Transverse colon (tissue), 4 donors: ENCODE results near the gene TANGO6. TPM values are rescaled to one million over a fixed set of nuclear protein-coding genes. Genes with fewer than 3 reads are reported as not detected.

Source experiments
- DNase-seq: peaks from one replicate; pipeline ENCODE4 v3.0.0-alpha.2; 2019
- H3K27ac ChIP-seq, 4 donors: fragments of 200-600 bp; sonication (generic); 2 replicates each; pipeline ENCODE4 v1.5.1; 2016 to 2018; ENCODE audit warnings: inconsistent platforms in 4 of 4
- H3K27me3 ChIP-seq: fragments of 200-600 bp; sonication (generic); 2 replicates; pipeline ENCODE4 v1.5.1; 2017; ENCODE audit warnings: inconsistent platforms
- H3K36me3 ChIP-seq, 4 donors: fragments of 200-600 bp; sonication (generic); 2 replicates each; pipeline ENCODE4 v1.5.1; 2017 to 2019; ENCODE audit warnings: inconsistent platforms in 4 of 4
- H3K4me1 ChIP-seq, 4 donors: fragments of 200-600 bp; sonication (generic); 2 replicates each; pipeline ENCODE4 v1.5.1; 2017 to 2020; ENCODE audit warnings: inconsistent platforms in 4 of 4
- H3K4me3 ChIP-seq, 4 donors: fragments of 200-600 bp; sonication (generic); 1 replicate in 1 of 4; 2 replicates in 3 of 4; pipeline versions ENCODE4 v1.5.1 to v1.6.1; 2017 to 2019; ENCODE audit warnings: inconsistent platforms in 4 of 4
- H3K9me3 ChIP-seq, 2 donors: fragments of 200-600 bp; sonication (generic); 2 replicates each; pipeline ENCODE4 v1.5.1; 2017 to 2019; ENCODE audit warnings: inconsistent platforms in 2 of 2
- EP300 ChIP-seq: sonication (generic); formaldehyde crosslinking; IDR thresholded peaks from one replicate; pipeline ENCODE4 v1.6.1; 2017; ENCODE audit warnings: antibody characterized with exemption, low read depth
- POLR2A ChIP-seq: fragments of 450-650 bp; IDR thresholded peaks from one replicate; pipeline ENCODE4 v1.6.1; 2016; ENCODE audit warnings: antibody characterized with exemption, mild to moderate bottlenecking, moderate library complexity
- POLR2AphosphoS5 ChIP-seq, 3 donors: sonication (generic); formaldehyde crosslinking; IDR thresholded peaks; one replicate each; pipeline ENCODE4 v1.6.1; 2016; ENCODE audit warnings: antibody characterized with exemption in 3 of 3
- WGBS, 2 donors: methylation state at CpG; one replicate each; pipeline ENCODE4 v1.1.5; 2018; ENCODE audit warnings: low coverage in 1 of 2; 5-methylcytosine and 5-hydroxymethylcytosine counted together
- in situ Hi-C, 4 donors: fragments of 200-750 bp; cut with MboI; loops; one replicate each; pipeline versions ENCODE4 v1.15.0 to v1.15.1; 2017; ENCODE audit warnings: low sequenced_read_pairs in 3 of 4, low pct_ligation_motif_present in 1 of 4, low pct_unique_long_range_greater_than_20kb in 1 of 4
- intact Hi-C: fragments of 100-400 bp; cut with DNase I; formaldehyde crosslinking; loops from one replicate; pipeline ENCODE4 v1.15.1; 2023; ENCODE audit warnings: low total_unique reads
- total RNA-seq, 4 donors: library from RNA; depleted of rRNA; stranded (reverse); fragments of >200 nt; gene quantifications; one replicate each; pipeline ENCODE4 v1.1.0, GENCODE V29; 2016
- TF ChIP-seq, protein P1 (sequence below), 5 experiments: fragments of 200-600 bp in 3 of 5; fragments of 450-650 bp in 2 of 5; sonication (generic) in 3 of 5; IDR thresholded peaks; 1 replicate in 2 of 5; 2 replicates in 3 of 5; pipeline ENCODE4 v1.5.1; 2016 to 2017; ENCODE audit warnings: antibody characterized with exemption in 5 of 5, inconsistent platforms in 3 of 5, mild to moderate bottlenecking in 2 of 5, moderate library complexity in 1 of 5

The TANGO6 gene
- total RNA-seq, 4 donors from 2014 or later: 10.6 to 55.4 (median 22.8) TPM

DNA sequence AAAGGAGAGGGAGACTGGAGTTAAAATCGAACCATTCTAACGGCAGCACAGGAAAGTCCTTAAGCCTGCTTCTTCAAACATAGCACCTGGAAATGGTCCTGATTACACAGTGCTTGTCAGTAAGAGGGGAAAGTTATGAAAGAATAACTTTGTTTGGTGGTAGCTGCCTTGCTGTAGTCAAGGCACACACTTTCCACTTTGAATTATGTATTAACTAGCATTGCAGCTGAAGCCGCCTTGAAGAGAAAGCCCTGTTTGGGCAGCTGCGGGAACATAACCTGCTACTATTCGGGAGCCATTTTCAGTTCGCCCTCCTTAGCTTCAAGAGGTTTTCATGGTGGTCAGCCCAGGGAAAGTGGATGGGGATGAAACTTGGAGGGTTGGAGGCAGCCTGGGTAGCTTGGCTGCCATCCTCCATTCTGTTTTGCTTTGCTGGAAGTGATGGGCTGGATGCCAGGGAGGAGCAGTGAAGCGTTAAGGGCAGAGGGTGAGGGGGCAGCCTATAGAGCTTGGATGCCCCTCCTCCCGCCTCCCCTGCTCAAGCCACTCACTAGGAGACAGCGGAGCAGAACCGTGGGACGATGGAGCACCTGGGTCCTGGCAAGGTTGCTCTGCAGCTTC, 256.9 kb downstream of the TANGO6 start:
- intact Hi-C loops (loop anchor here (10.0 kb wide), 1 partner anchor 255 kb away; the partner anchor contains the start of gene TANGO6), in situ Hi-C loops (loop anchor here in 1 of 4 donors (25.0 kb wide), 1 partner anchor 188 kb away; no protein-coding TSS in a partner anchor)
- H3K36me3 ChIP-seq: no peaks in the 10 kb centered on the region
- H3K27me3 ChIP-seq: peaks cover 2% of the 10 kb centered on the region
- peaks cover 0 to 3% (median 1%) of the 10 kb centered on the region in 4 donors for H3K4me1 ChIP-seq
- WGBS, 2 donors: 58 to 70% methylated on average over 2 to 11 of the region's 11 CpGs
- no peak overlapping the region for H3K27ac ChIP-seq
- TF ChIP-seq, protein P1, sequence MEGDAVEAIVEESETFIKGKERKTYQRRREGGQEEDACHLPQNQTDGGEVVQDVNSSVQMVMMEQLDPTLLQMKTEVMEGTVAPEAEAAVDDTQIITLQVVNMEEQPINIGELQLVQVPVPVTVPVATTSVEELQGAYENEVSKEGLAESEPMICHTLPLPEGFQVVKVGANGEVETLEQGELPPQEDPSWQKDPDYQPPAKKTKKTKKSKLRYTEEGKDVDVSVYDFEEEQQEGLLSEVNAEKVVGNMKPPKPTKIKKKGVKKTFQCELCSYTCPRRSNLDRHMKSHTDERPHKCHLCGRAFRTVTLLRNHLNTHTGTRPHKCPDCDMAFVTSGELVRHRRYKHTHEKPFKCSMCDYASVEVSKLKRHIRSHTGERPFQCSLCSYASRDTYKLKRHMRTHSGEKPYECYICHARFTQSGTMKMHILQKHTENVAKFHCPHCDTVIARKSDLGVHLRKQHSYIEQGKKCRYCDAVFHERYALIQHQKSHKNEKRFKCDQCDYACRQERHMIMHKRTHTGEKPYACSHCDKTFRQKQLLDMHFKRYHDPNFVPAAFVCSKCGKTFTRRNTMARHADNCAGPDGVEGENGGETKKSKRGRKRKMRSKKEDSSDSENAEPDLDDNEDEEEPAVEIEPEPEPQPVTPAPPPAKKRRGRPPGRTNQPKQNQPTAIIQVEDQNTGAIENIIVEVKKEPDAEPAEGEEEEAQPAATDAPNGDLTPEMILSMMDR (IDR thresholded peaks at IDR 0.05): no peak
- no peak for TF ChIP-seq POLR2A
- no peak for TF ChIP-seq EP300
- TF ChIP-seq POLR2AphosphoS5 (IDR thresholded peaks at IDR 0.05): no peak
- H3K9me3 ChIP-seq: no peaks in the 10 kb centered on the region
- no peak overlapping the region for H3K4me3 ChIP-seq
- no peak for DNase-seq

DNA sequence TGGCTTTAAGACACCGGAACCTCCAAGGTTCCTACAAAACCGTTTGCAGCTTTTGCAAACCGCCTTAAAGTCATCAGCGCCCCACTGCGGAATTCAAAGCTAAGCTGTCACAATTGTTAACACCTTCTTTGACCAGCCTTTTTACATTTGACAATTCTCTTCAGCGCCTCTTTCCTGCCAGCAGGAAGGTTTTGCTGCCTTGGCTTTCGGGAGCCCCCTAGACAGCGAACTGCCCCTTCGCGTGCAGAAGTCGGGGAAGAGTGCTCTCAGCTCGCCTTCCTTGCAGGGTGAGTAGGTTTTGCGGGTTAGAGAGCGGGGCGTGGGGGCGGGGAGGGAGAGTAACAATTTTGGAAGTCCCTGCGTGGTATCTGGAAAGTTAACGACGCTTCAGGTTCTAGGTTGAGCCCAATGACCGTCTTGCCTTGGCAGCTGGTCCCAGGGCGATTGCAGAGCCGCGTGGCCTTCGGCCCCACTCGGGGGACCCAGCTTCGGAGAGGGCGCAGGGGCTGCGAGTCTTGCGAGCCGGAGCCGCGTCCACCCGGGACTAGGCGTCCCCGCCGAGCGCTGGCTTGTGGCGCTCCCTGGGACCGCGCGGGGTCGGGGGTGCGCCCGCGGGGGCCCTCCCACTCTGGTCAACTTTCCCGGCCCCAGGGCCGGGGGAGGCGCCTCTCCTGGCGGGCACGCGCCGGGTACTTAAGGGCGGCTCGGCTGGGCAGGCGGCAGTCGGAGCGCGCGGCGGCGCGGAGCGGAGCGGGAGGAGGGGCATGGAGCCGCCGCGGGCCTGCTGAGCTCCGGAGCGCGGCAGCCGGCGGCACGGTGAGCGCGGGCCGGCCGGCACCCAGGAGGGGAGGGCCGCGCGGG, 262.4 kb downstream of the TANGO6 start, which contains the start of gene HAS3:
Gene HAS3 (plus strand): TSS at position 153 of the 861 bp plus-strand sequence. CDS start 3,743 bp downstream, outside the sequence.
- H3K36me3 ChIP-seq: no peaks in the 10 kb centered on the region
- in situ Hi-C loops (loop anchor here in 1 of 4 donors (25.0 kb wide), 1 partner anchor 193 kb away; no protein-coding TSS in a partner anchor), intact Hi-C loops (loop anchor here (10.0 kb wide), 1 partner anchor 261 kb away; the partner anchor contains the start of gene TANGO6)
- WGBS, 2 donors: 0% methylated on average over 1 to 69 of the region's 80 CpGs
- peaks cover 14 to 31% (median 29%) of the 10 kb centered on the region in 4 donors for H3K4me1 ChIP-seq
- peak; percentile 75 for DNase-seq
- H3K27ac ChIP-seq: peak within 1 kb of the TSS in 3 of 4 donors; percentile 44 to 73 (median 60)
- TF ChIP-seq POLR2AphosphoS5 (IDR thresholded peaks at IDR 0.05): peak; percentile 10 to 71 (median 58)
- TF ChIP-seq, protein P1 (IDR thresholded peaks at IDR 0.05): peak in 3 of 5 experiments; percentile 8 to 23 (median 20)
- TF ChIP-seq EP300: no peak
- peaks cover 28% of the 10 kb centered on the region for H3K27me3 ChIP-seq
- H3K9me3 ChIP-seq: no peaks in the 10 kb centered on the region
- H3K4me3 ChIP-seq: peak within 1 kb of the TSS; percentile 26 to 67 (median 54)

DNA sequence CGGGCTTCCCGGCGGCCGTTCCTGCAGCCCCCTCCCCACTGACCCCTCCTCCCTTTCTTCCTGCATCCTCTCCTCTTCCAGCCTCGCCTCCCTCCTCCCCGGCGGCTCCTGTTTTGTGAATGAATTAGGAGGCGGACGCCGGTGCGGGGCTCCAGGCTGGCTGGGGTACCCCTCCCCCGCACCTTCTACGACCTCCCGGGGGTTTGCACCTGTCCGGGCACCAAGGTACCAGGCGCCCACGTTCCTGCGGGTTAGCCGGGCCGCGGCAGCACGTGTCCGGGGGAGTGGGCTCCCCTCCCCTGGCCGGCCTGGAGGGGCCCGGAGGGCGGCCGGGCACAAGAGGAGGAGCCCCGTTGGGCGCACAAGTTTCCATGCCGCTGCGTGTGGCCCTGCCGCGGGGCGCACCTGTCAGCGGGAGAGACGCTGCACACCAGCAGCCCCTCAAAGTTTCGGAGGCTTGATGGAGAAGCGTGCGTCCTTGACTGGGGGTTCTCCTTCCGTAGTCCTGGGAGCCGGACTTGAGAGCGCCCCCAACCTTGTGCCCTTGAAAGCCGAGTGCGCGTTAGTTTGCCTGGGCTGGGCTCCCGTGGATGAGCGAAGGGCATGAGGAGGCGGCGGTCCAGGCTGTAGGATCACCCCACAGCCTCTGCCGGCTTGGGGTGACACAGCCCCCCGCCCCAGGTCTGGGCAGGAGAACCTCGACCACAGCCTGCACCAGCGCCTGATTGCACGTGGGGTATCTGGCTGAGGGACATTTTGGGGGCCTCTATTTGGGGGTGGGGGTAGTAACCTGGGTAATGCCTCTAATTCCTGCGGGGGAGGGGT, 263.4 kb downstream of the TANGO6 start:
- intact Hi-C loops (loop anchor here (10.0 kb wide), 1 partner anchor 262 kb away; the partner anchor contains the start of gene TANGO6), in situ Hi-C loops (loop anchor here in 1 of 4 donors (25.0 kb wide), 1 partner anchor 194 kb away; no protein-coding TSS in a partner anchor)
- Histone ChIP-seq H3K4me1 (peaks cover 14 to 31% (median 29%) of the 10 kb centered on the region in 4 donors), H3K9me3 (no peaks in the 10 kb centered on the region), H3K4me3 (peak overlapping the region; percentile 26 to 67 (median 54)), H3K36me3 (no peaks in the 10 kb centered on the region), H3K27me3 (peaks cover 28% of the 10 kb centered on the region), H3K27ac (peak overlapping the region in 3 of 4 donors; percentile 8 to 49 (median 40))
- TF ChIP-seq POLR2AphosphoS5 (IDR thresholded peaks at IDR 0.05) (no peak), EP300 (no peak), POLR2A (no peak)
- TF ChIP-seq, protein P1 (IDR thresholded peaks at IDR 0.05): no peak
- 1% methylated on average over 23 of the region's 55 CpGs; no CpG with 5 or more reads in 1 of the 2 donors for WGBS, 2 donors
- peak; percentile 18 for DNase-seq
